GM23248 (cell line): ENCODE results near the gene TGIF1.

Experiments
- EZH2 ChIP-seq: fragments of 200-600 bp; sonication (generic); IDR thresholded peaks from 2 replicates; pipeline ENCODE4 v1.6.1; 2018; ENCODE audit warnings: antibody characterized with exemption, mild to moderate bottlenecking; ENCODE audit not compliant: insufficient read depth, poor library complexity, severe bottlenecking
- EZH2phosphoT487 ChIP-seq: fragments of 200-600 bp; sonication (generic); IDR thresholded peaks from 2 replicates; pipeline ENCODE4 v1.6.1; 2018; ENCODE audit warnings: antibody characterized with exemption, moderate library complexity, mild to moderate bottlenecking, low read depth; ENCODE audit not compliant: insufficient read depth

DNA sequence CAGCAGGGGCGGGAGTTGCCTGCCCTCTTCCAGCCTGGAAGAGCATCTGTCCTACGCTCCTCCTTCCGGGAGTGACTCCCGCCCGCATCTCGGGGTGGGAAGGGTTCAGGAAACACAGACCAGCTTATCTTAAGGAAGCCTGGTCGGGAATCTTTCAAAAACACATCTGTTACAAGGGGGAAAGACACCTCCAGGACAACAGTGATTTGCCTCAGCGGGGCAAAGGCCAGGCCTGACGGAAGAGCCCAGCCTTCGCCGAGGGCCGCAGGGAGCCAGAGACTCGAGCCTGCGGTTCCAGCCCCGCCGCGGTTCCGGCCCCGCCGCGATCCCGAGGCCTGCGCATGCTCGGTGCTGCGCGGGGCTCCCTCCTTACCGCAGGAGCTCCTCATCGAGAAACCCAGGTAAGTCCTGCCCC lies 38.1 kb upstream of the TGIF1 start:
- no peak for TF ChIP-seq EZH2phosphoT487
- TF ChIP-seq EZH2, result no peak
